ENCODE data around the gene TRAF2.

TRAF2 gene

DNA sequence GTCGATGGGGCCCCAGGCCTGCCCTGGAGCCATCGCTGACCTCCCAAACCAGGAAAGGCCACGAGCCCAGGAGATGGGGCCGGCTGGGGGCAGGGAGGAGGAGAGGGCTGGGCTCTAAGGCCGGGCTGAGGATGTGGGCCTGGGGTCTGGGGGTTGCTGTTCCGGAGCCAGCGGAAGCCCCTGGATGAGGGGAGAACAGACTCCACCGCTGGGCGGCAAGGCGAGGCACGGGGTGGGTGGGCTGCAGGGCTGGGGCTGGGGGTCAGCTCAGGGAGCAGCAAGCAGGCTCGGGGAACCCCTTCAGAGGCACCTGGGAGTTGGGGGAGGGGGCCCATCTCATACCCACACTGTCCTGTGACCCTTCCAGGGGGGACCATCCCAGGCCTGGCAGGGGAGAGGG is 77.4 kb downstream of the TRAF2 start:
- Histone ChIP-seq H3K36me3 (ENCODE audit: low read depth) (no peaks in the 10 kb centered on the region), H3K4me3 (ENCODE audit: severe bottlenecking) (no peak overlapping the region), H3K27me3 (ENCODE audit: insufficient read depth, poor library complexity, severe bottlenecking) (no peaks in the 10 kb centered on the region), H3K9me3 (ENCODE audit: severe bottlenecking) (no peaks in the 10 kb centered on the region), H3K27ac (ENCODE audit: poor library complexity, severe bottlenecking) (no peak overlapping the region), H3K4me1 (ENCODE audit: insufficient read depth, poor library complexity, severe bottlenecking) (no peaks in the 10 kb centered on the region)
- ATAC-seq (ENCODE audit: low read depth) (no peak), DNase-seq (ENCODE audit: low spot score) (no peak)
- TF ChIP-seq, protein P1, sequence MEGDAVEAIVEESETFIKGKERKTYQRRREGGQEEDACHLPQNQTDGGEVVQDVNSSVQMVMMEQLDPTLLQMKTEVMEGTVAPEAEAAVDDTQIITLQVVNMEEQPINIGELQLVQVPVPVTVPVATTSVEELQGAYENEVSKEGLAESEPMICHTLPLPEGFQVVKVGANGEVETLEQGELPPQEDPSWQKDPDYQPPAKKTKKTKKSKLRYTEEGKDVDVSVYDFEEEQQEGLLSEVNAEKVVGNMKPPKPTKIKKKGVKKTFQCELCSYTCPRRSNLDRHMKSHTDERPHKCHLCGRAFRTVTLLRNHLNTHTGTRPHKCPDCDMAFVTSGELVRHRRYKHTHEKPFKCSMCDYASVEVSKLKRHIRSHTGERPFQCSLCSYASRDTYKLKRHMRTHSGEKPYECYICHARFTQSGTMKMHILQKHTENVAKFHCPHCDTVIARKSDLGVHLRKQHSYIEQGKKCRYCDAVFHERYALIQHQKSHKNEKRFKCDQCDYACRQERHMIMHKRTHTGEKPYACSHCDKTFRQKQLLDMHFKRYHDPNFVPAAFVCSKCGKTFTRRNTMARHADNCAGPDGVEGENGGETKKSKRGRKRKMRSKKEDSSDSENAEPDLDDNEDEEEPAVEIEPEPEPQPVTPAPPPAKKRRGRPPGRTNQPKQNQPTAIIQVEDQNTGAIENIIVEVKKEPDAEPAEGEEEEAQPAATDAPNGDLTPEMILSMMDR (IDR thresholded peaks at IDR 0.05; ENCODE audit: poor library complexity, severe bottlenecking), result no peak

DNA sequence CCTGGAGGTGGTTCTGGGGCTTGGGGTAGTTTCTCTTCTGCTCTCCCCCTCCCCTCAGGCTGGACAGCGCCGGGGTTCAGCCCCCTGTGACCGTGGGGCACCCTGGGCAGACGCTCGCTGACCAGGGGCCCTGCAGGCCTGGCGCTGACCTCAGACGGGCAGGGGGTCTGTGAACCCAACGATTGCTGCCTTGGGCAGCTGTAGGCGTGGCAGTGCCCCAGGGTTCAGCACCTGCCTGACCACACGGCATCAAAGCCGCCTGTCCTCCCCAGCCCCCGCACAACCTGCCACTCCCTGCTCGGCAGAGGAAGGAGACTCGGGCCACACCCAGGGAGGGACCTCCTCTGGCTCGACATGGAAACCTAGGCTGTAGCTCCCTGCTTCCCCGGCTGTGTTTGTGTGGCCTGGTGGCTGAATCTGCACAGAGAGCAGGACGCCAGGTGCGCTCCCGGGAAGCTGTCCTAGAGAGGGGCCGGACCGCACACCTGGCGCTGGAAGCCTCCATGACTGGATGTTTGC is 77.9 kb downstream of the TRAF2 start:
- TF ChIP-seq, protein P1 (IDR thresholded peaks at IDR 0.05; ENCODE audit: poor library complexity, severe bottlenecking), result no peak
- Histone ChIP-seq H3K4me3 (ENCODE audit: severe bottlenecking) (no peak overlapping the region), H3K27ac (ENCODE audit: poor library complexity, severe bottlenecking) (no peak overlapping the region), H3K9me3 (ENCODE audit: severe bottlenecking) (no peaks in the 10 kb centered on the region), H3K27me3 (ENCODE audit: insufficient read depth, poor library complexity, severe bottlenecking) (no peaks in the 10 kb centered on the region), H3K4me1 (ENCODE audit: insufficient read depth, poor library complexity, severe bottlenecking) (no peaks in the 10 kb centered on the region), H3K36me3 (ENCODE audit: low read depth) (no peaks in the 10 kb centered on the region)
- DNase-seq (ENCODE audit: low spot score), result no peak
- peak; percentile 57 for ATAC-seq (ENCODE audit: low read depth)

DNA sequence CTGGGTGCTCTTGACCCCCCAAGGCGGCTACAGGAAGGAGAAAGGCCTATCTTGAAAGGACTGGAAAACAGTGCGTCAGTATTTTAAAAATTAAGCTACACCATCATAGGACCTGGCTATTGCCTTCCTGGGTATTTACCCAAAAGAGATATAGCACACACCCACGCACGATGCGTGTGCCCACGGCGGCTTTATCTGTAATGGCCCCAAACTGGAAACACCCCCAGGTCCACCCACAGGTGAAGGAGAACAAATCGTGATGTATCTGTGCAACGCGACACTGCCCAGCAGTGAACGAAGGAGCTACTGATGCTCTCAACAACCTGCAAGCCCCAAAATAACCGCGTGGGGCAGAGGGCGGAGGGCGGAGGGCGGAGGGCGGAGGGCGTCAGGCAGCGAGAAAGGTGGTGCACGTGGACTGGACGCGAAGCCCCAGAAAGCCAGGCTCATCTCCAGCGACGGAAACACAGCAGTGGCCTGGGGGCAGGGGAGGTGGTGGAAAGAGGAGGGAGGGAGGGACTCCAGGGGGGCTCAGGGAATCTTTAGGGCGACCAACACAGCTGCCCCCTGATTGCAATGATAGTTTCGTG is 78.6 kb downstream of the TRAF2 start:
- no peak overlapping the region for H3K27ac ChIP-seq (ENCODE audit: poor library complexity, severe bottlenecking)
- no peak for DNase-seq (ENCODE audit: low spot score)
- no peaks in the 10 kb centered on the region for H3K27me3 ChIP-seq (ENCODE audit: insufficient read depth, poor library complexity, severe bottlenecking)
- H3K9me3 ChIP-seq (ENCODE audit: severe bottlenecking), result no peaks in the 10 kb centered on the region
- no peaks in the 10 kb centered on the region for H3K4me1 ChIP-seq (ENCODE audit: insufficient read depth, poor library complexity, severe bottlenecking)
- no peak for ATAC-seq (ENCODE audit: low read depth)
- H3K4me3 ChIP-seq (ENCODE audit: severe bottlenecking), result no peak overlapping the region
- TF ChIP-seq, protein P1 (IDR thresholded peaks at IDR 0.05; ENCODE audit: poor library complexity, severe bottlenecking), result no peak
- no peaks in the 10 kb centered on the region for H3K36me3 ChIP-seq (ENCODE audit: low read depth)

DNA sequence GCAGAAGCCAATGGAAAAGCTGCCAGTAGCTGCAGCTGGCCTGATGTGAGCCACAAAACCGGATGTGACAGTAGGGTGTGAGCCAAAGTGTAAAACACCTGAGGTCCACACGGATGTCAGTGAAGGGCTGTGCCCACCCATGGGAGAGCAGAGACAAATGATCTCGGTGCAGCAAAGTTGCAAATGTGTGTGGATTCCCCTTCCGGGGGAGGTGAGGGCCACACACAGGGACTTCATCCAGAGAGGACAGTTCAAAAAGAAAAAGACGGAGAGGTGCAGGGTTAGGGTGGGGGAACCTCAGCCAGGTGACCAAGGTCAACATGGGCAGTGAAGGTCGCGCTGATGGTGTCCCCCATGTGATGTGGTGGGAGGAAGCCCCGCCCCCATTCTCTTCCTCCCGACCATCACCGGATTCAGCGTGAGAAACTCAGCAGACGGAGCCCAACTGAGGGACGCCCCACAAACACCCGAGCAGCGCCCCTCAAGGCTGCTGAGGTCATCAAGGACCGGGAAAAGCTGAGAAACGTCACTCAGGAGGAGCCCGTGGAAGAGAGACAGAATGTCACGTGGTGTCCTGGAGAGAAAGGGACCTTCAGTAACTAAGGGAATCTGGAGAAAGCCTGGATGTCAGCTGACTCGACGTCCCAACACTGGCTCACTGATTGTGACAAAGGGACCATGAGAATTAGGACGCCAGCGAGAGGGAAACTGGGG is 79.6 kb downstream of the TRAF2 start:
- Histone ChIP-seq H3K4me1 (ENCODE audit: insufficient read depth, poor library complexity, severe bottlenecking) (no peaks in the 10 kb centered on the region), H3K36me3 (ENCODE audit: low read depth) (no peaks in the 10 kb centered on the region), H3K9me3 (ENCODE audit: severe bottlenecking) (no peaks in the 10 kb centered on the region), H3K27me3 (ENCODE audit: insufficient read depth, poor library complexity, severe bottlenecking) (no peaks in the 10 kb centered on the region), H3K27ac (ENCODE audit: poor library complexity, severe bottlenecking) (no peak overlapping the region), H3K4me3 (ENCODE audit: severe bottlenecking) (no peak overlapping the region)
- TF ChIP-seq, protein P1 (IDR thresholded peaks at IDR 0.05; ENCODE audit: poor library complexity, severe bottlenecking), result no peak
- DNase-seq (ENCODE audit: low spot score) (no peak), ATAC-seq (ENCODE audit: low read depth) (no peak)

All from RWPE2 (cell line).